BE2C (cell line): ENCODE data around the gene CDK3.

Experiments used
- DNase-seq: peaks from one replicate; pipeline ENCODE4 v3.0.0-alpha.2; 2020
- H3K27me3 ChIP-seq: fragments of 250-450 bp; sonication (Bioruptor Pico); 2 replicates; pipeline ENCODE4 v1.5.1; 2020; ENCODE audit warnings: mild to moderate bottlenecking
- H3K36me3 ChIP-seq: fragments of 250-450 bp; sonication (Bioruptor Pico); 2 replicates; pipeline ENCODE4 v1.5.1; 2020; ENCODE audit warnings: mild to moderate bottlenecking
- H3K4me1 ChIP-seq: fragments of 250-450 bp; sonication (Bioruptor Pico); 2 replicates; pipeline ENCODE4 v1.5.1; 2020
- H3K4me3 ChIP-seq: 2 replicates; pipeline ENCODE4 v1.5.1; 2011; ENCODE audit warnings: low read depth, low read length
- H3K9me3 ChIP-seq: fragments of 250-450 bp; sonication (Bioruptor Pico); 2 replicates; pipeline ENCODE4 v1.5.1; 2020
- CTCF ChIP-seq: IDR thresholded peaks from 2 replicates; pipeline ENCODE4 v1.5.1; 2012; ENCODE audit warnings: mild to moderate bottlenecking, low read depth, low read length

Gene CDK3

GRCh38 chr17:75987041-75987440, 13.6 kb upstream of the CDK3 start:
- H3K4me3 ChIP-seq: no peak overlapping the region
- peaks cover 9% of the 10 kb centered on the region for H3K4me1 ChIP-seq
- no peak for DNase-seq
- no peaks in the 10 kb centered on the region for H3K9me3 ChIP-seq
- no peak for TF ChIP-seq CTCF
- no peaks in the 10 kb centered on the region for H3K27me3 ChIP-seq
- H3K36me3 ChIP-seq: peaks cover 8% of the 10 kb centered on the region

- H3K4me1 ChIP-seq: no peaks in the 10 kb centered on the region
- no peak for TF ChIP-seq CTCF
- DNase-seq: no peak
- H3K4me3 ChIP-seq: no peak overlapping the region
- peaks cover 13% of the 10 kb centered on the region for H3K36me3 ChIP-seq
- no peaks in the 10 kb centered on the region for H3K9me3 ChIP-seq
- no peaks in the 10 kb centered on the region for H3K27me3 ChIP-seq
These were observed 9.3 kb upstream of the CDK3 start for GRCh38 chr17:75991396-75991795.

GRCh38 chr17:75994802-75995370, 5.8 kb upstream of the CDK3 start:
- no peak for DNase-seq
- no peaks in the 10 kb centered on the region for H3K9me3 ChIP-seq
- H3K36me3 ChIP-seq: peaks cover 11% of the 10 kb centered on the region
- no peak for TF ChIP-seq CTCF
- H3K4me1 ChIP-seq: no peaks in the 10 kb centered on the region
- H3K27me3 ChIP-seq: no peaks in the 10 kb centered on the region
- no peak overlapping the region for H3K4me3 ChIP-seq

- no peak for DNase-seq
- no peaks in the 10 kb centered on the region for H3K4me1 ChIP-seq
These were observed 5.2 kb upstream of the CDK3 start for GRCh38 chr17:75995385-75995925.

GRCh38 chr17:75996665-75997590, 3.7 kb upstream of the CDK3 start:
- Histone ChIP-seq H3K4me3 (no peak overlapping the region), H3K27me3 (no peaks in the 10 kb centered on the region), H3K36me3 (peaks cover 5% of the 10 kb centered on the region), H3K9me3 (no peaks in the 10 kb centered on the region), H3K4me1 (no peaks in the 10 kb centered on the region)
- no peak for DNase-seq
- no peak for TF ChIP-seq CTCF

More at GRCh38 chr17:75995385-75995925, 5.2 kb upstream of the CDK3 start:
- peaks cover 11% of the 10 kb centered on the region for H3K36me3 ChIP-seq
- TF ChIP-seq CTCF: no peak
- no peaks in the 10 kb centered on the region for H3K9me3 ChIP-seq
- H3K4me3 ChIP-seq: no peak overlapping the region
- no peaks in the 10 kb centered on the region for H3K27me3 ChIP-seq
